Urinary bladder (tissue), 4 donors: ENCODE results near the gene PRELID1. TPM values are rescaled to one million over a fixed set of nuclear protein-coding genes. Genes with fewer than 3 reads are reported as not detected.

ENCODE experiments used
- DNase-seq: peaks from one replicate; pipeline ENCODE4 v3.0.0-alpha.2; 2015; ENCODE audit errors: extremely low spot score
- H3K27ac ChIP-seq: one replicate; pipeline ENCODE4 v1.5.1; 2013; ENCODE audit warnings: low read depth, mild to moderate bottlenecking, moderate library complexity
- H3K36me3 ChIP-seq: one replicate; pipeline ENCODE4 v1.6.1; 2013; ENCODE audit warnings: mild to moderate bottlenecking, moderate library complexity; ENCODE audit not compliant: insufficient read depth
- H3K4me1 ChIP-seq: one replicate; pipeline ENCODE4 v1.6.1; 2013; ENCODE audit warnings: mild to moderate bottlenecking, moderate library complexity; ENCODE audit not compliant: insufficient read depth
- H3K4me3 ChIP-seq: one replicate; pipeline ENCODE4 v1.5.1; 2013; ENCODE audit warnings: low read depth, low read length
- WGBS: extraction: QIAGEN DNeasy Blood & Tissue Kit; methylation state at CpG from one replicate; pipeline ENCODE4 v1.1.7; 2013; 5-methylcytosine and 5-hydroxymethylcytosine counted together
- polyA plus RNA-seq: library from polyadenylated mRNA; stranded (reverse); fragments of 200-250 nt; gene quantifications from one replicate; pipeline ENCODE4 v1.2.3, GENCODE V29; 2013
- total RNA-seq: library from RNA; depleted of rRNA; stranded (reverse); fragments of >200 nt; gene quantifications from one replicate; pipeline ENCODE4 v1.2.3, GENCODE V29; 2014
- donor health status: healthy with polysubstance abuse.
- donor health status: healthy.

PRELID1 gene
- total and polyA plus RNA-seq, 2 donors: 40.8 to 122 TPM

- peaks cover 10% of the 10 kb centered on the region for H3K36me3 ChIP-seq
- WGBS: 82% methylated on average over 27 of the region's 27 CpGs
- no peak for DNase-seq
- H3K4me1 ChIP-seq: no peaks in the 10 kb centered on the region
- no peak overlapping the region for H3K27ac ChIP-seq
- H3K4me3 ChIP-seq: no peak overlapping the region
Observed at GRCh38 chr5:177330991-177331842, 27.6 kb downstream of the PRELID1 start.

- Histone ChIP-seq H3K4me3 (no peak overlapping the region), H3K4me1 (no peaks in the 10 kb centered on the region), H3K36me3 (peaks cover 13% of the 10 kb centered on the region), H3K27ac (no peak overlapping the region)
- no peak for DNase-seq
- WGBS: 90% methylated on average over 35 of the region's 35 CpGs
Observed at GRCh38 chr5:177332031-177332895, 28.7 kb downstream of the PRELID1 start.

GRCh38 chr5:177332896-177333260, 29.3 kb downstream of the PRELID1 start:
- DNase-seq: no peak
- no peaks in the 10 kb centered on the region for H3K4me1 ChIP-seq
- WGBS: 86% methylated on average over 13 of the region's 13 CpGs
- H3K36me3 ChIP-seq: peaks cover 13% of the 10 kb centered on the region
- no peak overlapping the region for H3K27ac ChIP-seq
- no peak overlapping the region for H3K4me3 ChIP-seq

- WGBS: 92% methylated on average over 16 of the region's 16 CpGs
- no peak for DNase-seq
- no peak overlapping the region for H3K4me3 ChIP-seq
- no peak overlapping the region for H3K27ac ChIP-seq
- H3K36me3 ChIP-seq: peaks cover 13% of the 10 kb centered on the region
- no peaks in the 10 kb centered on the region for H3K4me1 ChIP-seq
Observed at GRCh38 chr5:177333420-177334154, 30.0 kb downstream of the PRELID1 start.

- Histone ChIP-seq H3K4me1 (no peaks in the 10 kb centered on the region), H3K4me3 (no peak overlapping the region), H3K36me3 (peaks cover 13% of the 10 kb centered on the region), H3K27ac (no peak overlapping the region)
- 79% methylated on average over 15 of the region's 15 CpGs for WGBS
- no peak for DNase-seq
Observed at GRCh38 chr5:177334155-177334551, 30.6 kb downstream of the PRELID1 start.

GRCh38 chr5:177334781-177335700, 31.4 kb downstream of the PRELID1 start:
- Histone ChIP-seq H3K36me3 (peaks cover 13% of the 10 kb centered on the region), H3K4me3 (no peak overlapping the region), H3K27ac (no peak overlapping the region), H3K4me1 (no peaks in the 10 kb centered on the region)
- WGBS: 89% methylated on average over 21 of the region's 21 CpGs
- DNase-seq: no peak

- no peaks in the 10 kb centered on the region for H3K4me1 ChIP-seq
- no peak for DNase-seq
- H3K36me3 ChIP-seq: peaks cover 13% of the 10 kb centered on the region
- 92% methylated on average over 7 of the region's 7 CpGs for WGBS
- no peak overlapping the region for H3K4me3 ChIP-seq
- H3K27ac ChIP-seq: no peak overlapping the region
Observed at GRCh38 chr5:177335701-177336065, 32.1 kb downstream of the PRELID1 start.

- Histone ChIP-seq H3K27ac (no peak overlapping the region), H3K36me3 (peaks cover 13% of the 10 kb centered on the region)
Observed at GRCh38 chr5:177336112-177336511, 32.5 kb downstream of the PRELID1 start.

GRCh38 chr5:177336603-177337494, 33.2 kb downstream of the PRELID1 start:
- H3K36me3 ChIP-seq: peaks cover 13% of the 10 kb centered on the region
- DNase-seq: no peak

More at GRCh38 chr5:177336112-177336511, 32.5 kb downstream of the PRELID1 start:
- DNase-seq: no peak
- no peak overlapping the region for H3K4me3 ChIP-seq
- no peaks in the 10 kb centered on the region for H3K4me1 ChIP-seq
- 73% methylated on average over 12 of the region's 12 CpGs for WGBS

GRCh38 chr5:177338251-177339106, 34.9 kb downstream of the PRELID1 start:
- DNase-seq: no peak

More at GRCh38 chr5:177336603-177337494, 33.2 kb downstream of the PRELID1 start:
- 94% methylated on average over 36 of the region's 36 CpGs for WGBS
- Histone ChIP-seq H3K4me1 (no peaks in the 10 kb centered on the region), H3K4me3 (no peak overlapping the region), H3K27ac (no peak overlapping the region)

GRCh38 chr5:177339107-177339638, 35.6 kb downstream of the PRELID1 start:
- no peak overlapping the region for H3K4me3 ChIP-seq
- no peaks in the 10 kb centered on the region for H3K4me1 ChIP-seq
- WGBS: 79% methylated on average over 11 of the region's 11 CpGs
- peaks cover 9% of the 10 kb centered on the region for H3K36me3 ChIP-seq
- no peak overlapping the region for H3K27ac ChIP-seq
- DNase-seq: no peak

More at GRCh38 chr5:177338251-177339106, 34.9 kb downstream of the PRELID1 start:
- Histone ChIP-seq H3K4me3 (no peak overlapping the region), H3K36me3 (peaks cover 13% of the 10 kb centered on the region), H3K4me1 (no peaks in the 10 kb centered on the region), H3K27ac (no peak overlapping the region)
- 85% methylated on average over 22 of the region's 22 CpGs for WGBS
